GM12872 (cell line): Measurements from ENCODE around the gene THOC1.

Experiments
- TF ChIP-seq, protein P1 (sequence below): IDR thresholded peaks from 3 replicates; pipeline ENCODE4 v1.5.1; 2011; ENCODE audit warnings: low read depth, mild to moderate bottlenecking, low read length, moderate library complexity; ENCODE audit not compliant: insufficient read depth

The THOC1 gene

DNA sequence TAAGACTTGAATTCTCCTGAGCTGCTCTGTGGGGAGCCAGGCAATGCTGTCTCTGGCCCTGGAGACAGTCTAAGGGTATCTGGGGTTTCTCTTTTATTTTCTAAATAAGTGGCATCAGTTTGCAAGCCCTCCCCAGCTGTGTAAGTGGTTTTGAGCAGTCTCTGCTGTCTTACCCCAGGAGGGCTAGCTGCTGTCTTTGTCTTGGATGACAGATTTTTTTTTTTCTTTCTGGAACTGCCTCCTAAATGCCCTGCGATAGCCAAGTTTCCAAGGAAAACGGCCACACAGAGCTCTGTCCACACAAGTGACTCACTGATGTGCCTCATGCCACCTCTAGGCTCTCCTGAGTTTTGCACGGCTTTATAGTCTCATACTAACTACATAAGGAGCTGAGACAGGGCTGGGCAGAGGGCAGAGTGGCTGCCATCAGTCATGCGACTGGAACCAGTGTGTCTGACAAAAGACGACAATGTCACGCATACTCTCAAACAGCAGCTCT is 37.2 kb upstream of the THOC1 start:
- TF ChIP-seq, protein P1, sequence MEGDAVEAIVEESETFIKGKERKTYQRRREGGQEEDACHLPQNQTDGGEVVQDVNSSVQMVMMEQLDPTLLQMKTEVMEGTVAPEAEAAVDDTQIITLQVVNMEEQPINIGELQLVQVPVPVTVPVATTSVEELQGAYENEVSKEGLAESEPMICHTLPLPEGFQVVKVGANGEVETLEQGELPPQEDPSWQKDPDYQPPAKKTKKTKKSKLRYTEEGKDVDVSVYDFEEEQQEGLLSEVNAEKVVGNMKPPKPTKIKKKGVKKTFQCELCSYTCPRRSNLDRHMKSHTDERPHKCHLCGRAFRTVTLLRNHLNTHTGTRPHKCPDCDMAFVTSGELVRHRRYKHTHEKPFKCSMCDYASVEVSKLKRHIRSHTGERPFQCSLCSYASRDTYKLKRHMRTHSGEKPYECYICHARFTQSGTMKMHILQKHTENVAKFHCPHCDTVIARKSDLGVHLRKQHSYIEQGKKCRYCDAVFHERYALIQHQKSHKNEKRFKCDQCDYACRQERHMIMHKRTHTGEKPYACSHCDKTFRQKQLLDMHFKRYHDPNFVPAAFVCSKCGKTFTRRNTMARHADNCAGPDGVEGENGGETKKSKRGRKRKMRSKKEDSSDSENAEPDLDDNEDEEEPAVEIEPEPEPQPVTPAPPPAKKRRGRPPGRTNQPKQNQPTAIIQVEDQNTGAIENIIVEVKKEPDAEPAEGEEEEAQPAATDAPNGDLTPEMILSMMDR: no peak

DNA sequence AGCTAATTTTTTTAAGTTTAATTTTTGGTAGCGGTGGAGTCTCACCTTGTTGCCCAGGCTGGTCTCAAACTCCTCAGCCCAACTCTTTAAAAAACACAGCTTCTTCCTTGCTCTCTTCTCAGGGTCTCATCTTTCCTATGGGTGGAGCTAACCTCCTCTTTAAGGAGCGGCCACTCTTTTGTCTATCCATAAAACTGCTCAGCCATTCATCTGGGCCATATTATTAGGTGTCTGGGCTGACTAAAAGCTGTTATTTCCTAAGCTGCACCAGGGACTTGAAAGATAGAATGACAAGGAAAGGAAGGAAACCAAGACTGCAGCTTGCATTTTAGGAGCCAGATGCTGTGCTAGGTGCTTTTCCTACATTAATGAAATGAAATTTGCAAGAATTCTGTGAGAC is 35.8 kb upstream of the THOC1 start:
- TF ChIP-seq, protein P1: no peak

DNA sequence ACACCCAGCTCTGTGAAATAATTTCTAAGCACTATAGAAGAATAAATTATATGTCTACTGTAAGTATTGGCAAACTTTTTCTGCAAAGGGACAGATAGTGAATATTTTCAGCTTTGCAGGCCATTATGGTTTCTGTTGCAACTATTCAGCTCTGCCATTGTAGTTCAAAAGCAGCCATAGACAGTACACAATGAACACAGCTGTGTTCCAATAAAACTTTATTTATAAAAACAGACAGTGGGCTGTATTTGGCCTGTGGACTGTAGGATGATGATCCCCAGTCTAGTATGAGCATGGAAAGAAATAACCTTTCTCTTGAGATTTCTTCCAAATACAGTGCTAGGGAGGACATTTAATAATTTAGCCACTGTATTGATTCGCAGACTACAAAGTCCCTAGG is 35.2 kb upstream of the THOC1 start:
- TF ChIP-seq, protein P1: no peak

DNA sequence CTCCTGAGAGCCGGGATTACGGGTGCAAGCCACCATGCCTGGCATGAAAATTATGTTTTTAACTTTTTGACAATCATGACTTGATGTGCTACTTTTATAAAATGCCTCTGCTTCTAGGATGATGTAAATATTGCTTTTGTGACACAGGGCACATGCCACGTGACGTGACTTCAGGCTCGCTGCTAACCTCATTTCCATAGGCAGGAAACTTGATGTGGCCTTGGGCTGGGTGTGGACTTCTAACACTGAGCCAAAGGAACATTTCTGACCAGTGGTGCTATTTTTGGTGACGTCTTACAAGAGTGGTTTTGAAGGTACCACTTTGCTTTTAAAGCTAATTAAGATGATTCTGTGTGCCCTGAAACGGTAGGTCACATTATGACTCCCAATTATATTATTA is 34.2 kb upstream of the THOC1 start:
- TF ChIP-seq, protein P1: no peak

DNA sequence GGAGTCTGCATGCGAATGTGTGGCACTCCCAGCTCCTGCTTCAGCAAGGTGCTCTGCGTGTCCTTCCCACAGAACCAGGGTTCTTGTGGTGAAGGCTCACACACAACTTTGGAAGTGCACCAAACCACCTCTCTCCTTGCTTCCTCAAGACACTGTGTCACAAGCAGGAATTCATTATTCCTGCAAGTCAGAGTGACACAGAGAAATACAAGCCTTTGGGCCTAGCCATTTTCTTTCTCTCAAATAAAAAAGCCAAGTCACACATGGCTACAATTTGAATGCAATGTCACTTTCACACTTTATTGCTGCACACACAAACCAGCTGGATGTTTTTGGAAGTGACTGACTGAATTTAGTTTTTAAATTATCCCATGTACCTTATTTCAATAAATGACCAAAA is 30.1 kb upstream of the THOC1 start:
- TF ChIP-seq, protein P1: no peak

DNA sequence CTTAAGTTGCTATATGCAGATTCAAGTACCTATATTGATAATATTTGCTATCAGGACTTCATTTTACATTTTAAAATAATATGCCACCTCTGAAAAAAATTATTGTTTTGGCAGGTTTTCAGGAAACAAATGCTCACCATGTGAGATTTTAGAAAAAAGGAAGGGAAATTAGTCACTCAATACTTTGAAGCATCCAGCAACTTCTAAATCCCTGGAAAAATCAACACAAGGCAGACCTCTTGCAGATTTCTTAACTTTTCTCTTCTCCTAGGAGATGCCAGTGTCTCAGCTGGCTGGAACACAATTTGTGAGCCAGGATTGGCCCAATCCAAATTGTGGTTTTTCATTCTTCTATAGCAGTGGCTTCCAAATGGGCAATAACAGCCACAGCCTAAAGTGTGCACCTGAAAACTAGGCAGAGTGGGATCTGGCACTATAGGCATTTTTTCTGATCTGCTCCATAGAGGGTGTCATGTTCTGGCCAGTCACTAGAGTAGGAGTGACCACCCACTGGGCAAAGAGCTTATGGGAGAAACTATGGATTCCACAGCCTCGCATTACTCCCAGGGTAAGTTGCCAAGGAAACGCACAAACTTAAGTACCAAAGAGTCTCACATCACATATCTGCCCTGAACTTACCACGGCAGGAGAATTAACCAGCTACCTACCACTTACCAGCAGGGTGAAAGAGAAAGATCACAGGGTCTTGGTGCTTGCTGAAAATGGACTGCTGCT is 28.1 kb upstream of the THOC1 start:
- TF ChIP-seq, protein P1: no peak

DNA sequence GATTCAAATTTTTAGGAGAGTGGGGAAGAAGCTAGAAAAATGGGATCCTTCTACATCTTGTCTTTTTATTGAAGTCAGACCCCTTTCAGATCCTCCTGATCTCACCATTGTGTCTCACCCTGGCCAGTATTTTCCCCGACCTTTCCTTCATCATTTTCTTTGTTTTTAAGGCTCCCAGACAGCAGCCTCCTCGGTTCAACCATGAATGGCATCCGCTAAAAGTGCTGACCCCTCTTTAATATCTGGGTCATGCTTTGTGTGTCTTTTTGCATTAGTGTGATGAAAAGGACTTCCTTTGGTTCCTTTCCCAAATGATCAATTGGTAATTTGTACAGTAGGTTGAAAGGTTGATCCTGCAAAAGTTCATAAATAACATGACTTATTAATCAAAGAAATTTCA is 26.7 kb upstream of the THOC1 start:
- TF ChIP-seq, protein P1: no peak
